WTC11 (cell line): ENCODE data around the gene ALCAM. TPM values are rescaled to one million over a fixed set of nuclear protein-coding genes. Genes with fewer than 3 reads are reported as not detected.

Source experiments
- AR ChIP-seq: fragments of 250-450 bp; sonication (Bioruptor Pico); IDR thresholded peaks from 2 replicates; pipeline ENCODE4 v1.9.0; 2021; ENCODE audit warnings: mild to moderate bottlenecking
- ATF1 ChIP-seq: sonication (generic); formaldehyde crosslinking; IDR thresholded peaks from 2 replicates; pipeline ENCODE4 v1.8.1; 2023; ENCODE audit warnings: mild to moderate bottlenecking, moderate library complexity, missing genetic modification reagents
- ATF3 ChIP-seq: sonication (generic); formaldehyde crosslinking; conservative IDR thresholded peaks from 2 replicates; pipeline ENCODE4 v1.8.1; 2022; ENCODE audit warnings: mild to moderate bottlenecking, missing genetic modification reagents
- EMX1 ChIP-seq: fragments of 250-450 bp; sonication (Bioruptor Pico); IDR thresholded peaks from 2 replicates; pipeline ENCODE4 v1.8.0; 2021; ENCODE audit warnings: mild to moderate bottlenecking
- ESRRA ChIP-seq: sonication (generic); formaldehyde crosslinking; IDR thresholded peaks from 2 replicates; pipeline ENCODE4 v1.8.1; 2022; ENCODE audit warnings: mild to moderate bottlenecking, missing genetic modification reagents, borderline replicate concordance
- GABPB1 ChIP-seq: sonication (generic); formaldehyde crosslinking; IDR thresholded peaks from 2 replicates; pipeline ENCODE4 v1.8.1; 2023; ENCODE audit warnings: mild to moderate bottlenecking, missing genetic modification reagents
- HMGXB4 ChIP-seq: sonication (generic); formaldehyde crosslinking; IDR thresholded peaks from 2 replicates; pipeline ENCODE4 v1.8.1; 2023; ENCODE audit warnings: mild to moderate bottlenecking, moderate library complexity, missing genetic modification reagents
- IRF2 ChIP-seq: sonication (generic); formaldehyde crosslinking; IDR thresholded peaks from 2 replicates; pipeline ENCODE4 v1.8.0; 2022; ENCODE audit warnings: low read depth, missing genetic modification reagents, borderline replicate concordance
- JUN ChIP-seq: sonication (generic); formaldehyde crosslinking; IDR thresholded peaks from 2 replicates; pipeline ENCODE4 v1.8.0; 2023; ENCODE audit warnings: mild to moderate bottlenecking, missing genetic modification reagents
- KAT7 ChIP-seq: sonication (generic); formaldehyde crosslinking; IDR thresholded peaks from 2 replicates; pipeline ENCODE4 v1.8.1; 2023; ENCODE audit warnings: missing genetic modification reagents, mild to moderate bottlenecking, borderline replicate concordance
- MLX ChIP-seq: sonication (generic); formaldehyde crosslinking; IDR thresholded peaks from 2 replicates; pipeline ENCODE4 v1.8.1; 2023; ENCODE audit warnings: mild to moderate bottlenecking, missing genetic modification reagents, moderate library complexity
- NFE2L1 ChIP-seq: sonication (generic); formaldehyde crosslinking; IDR thresholded peaks from 2 replicates; pipeline ENCODE4 v1.8.1; 2023; ENCODE audit warnings: missing genetic modification reagents
- NR1H2 ChIP-seq: sonication (generic); formaldehyde crosslinking; IDR thresholded peaks from 2 replicates; pipeline ENCODE4 v1.9.0; 2021; ENCODE audit warnings: mild to moderate bottlenecking, moderate library complexity, missing genetic modification reagents
- RORB ChIP-seq: fragments of 250-450 bp; sonication (Bioruptor Pico); IDR thresholded peaks from 2 replicates; pipeline ENCODE4 v1.9.0; 2021; ENCODE audit warnings: mild to moderate bottlenecking
- SMAD4 ChIP-seq: sonication (generic); formaldehyde crosslinking; IDR thresholded peaks from 2 replicates; pipeline ENCODE4 v1.8.0; 2022; ENCODE audit warnings: mild to moderate bottlenecking, missing genetic modification reagents
- TEAD1 ChIP-seq: sonication (generic); formaldehyde crosslinking; IDR thresholded peaks from 2 replicates; pipeline ENCODE4 v1.8.0; 2022; ENCODE audit warnings: mild to moderate bottlenecking, missing genetic modification reagents
- TEAD4 ChIP-seq: sonication (generic); formaldehyde crosslinking; IDR thresholded peaks from 2 replicates; pipeline ENCODE4 v1.8.0; 2022; ENCODE audit warnings: mild to moderate bottlenecking, missing genetic modification reagents
- ZBTB21 ChIP-seq: sonication (generic); formaldehyde crosslinking; IDR thresholded peaks from 2 replicates; pipeline ENCODE4 v1.8.1; 2023; ENCODE audit warnings: mild to moderate bottlenecking, missing genetic modification reagents, borderline replicate concordance
- ZNF121 ChIP-seq: sonication (generic); formaldehyde crosslinking; IDR thresholded peaks from 2 replicates; pipeline ENCODE4 v1.8.0; 2023; ENCODE audit warnings: missing genetic modification reagents
- ZNF219 ChIP-seq: sonication (generic); formaldehyde crosslinking; IDR thresholded peaks from 2 replicates; pipeline ENCODE4 v1.8.0; 2023; ENCODE audit warnings: missing genetic modification reagents, mild to moderate bottlenecking, borderline replicate concordance
- ZNF263 ChIP-seq: sonication (generic); formaldehyde crosslinking; IDR thresholded peaks from 2 replicates; pipeline ENCODE4 v1.8.1; 2022; ENCODE audit warnings: low read depth, mild to moderate bottlenecking, moderate library complexity, missing genetic modification reagents
- ZNF281 ChIP-seq: sonication (generic); formaldehyde crosslinking; IDR thresholded peaks from 2 replicates; pipeline ENCODE4 v1.8.0; 2023; ENCODE audit warnings: mild to moderate bottlenecking, missing genetic modification reagents
- ZNF317 ChIP-seq: sonication (generic); formaldehyde crosslinking; IDR thresholded peaks from 2 replicates; pipeline ENCODE4 v1.8.1; 2023; ENCODE audit warnings: low read depth, mild to moderate bottlenecking, moderate library complexity, missing genetic modification reagents, borderline replicate concordance
- ZNF396 ChIP-seq: fragments of 250-450 bp; sonication (Bioruptor Pico); IDR thresholded peaks from 2 replicates; pipeline ENCODE4 v1.8.0; 2021; ENCODE audit warnings: mild to moderate bottlenecking, moderate library complexity, borderline replicate concordance
- total RNA-seq: library from RNA; stranded (reverse); gene quantifications from 3 replicates; pipeline ENCODE4 v1.2.3, GENCODE V29; 2021
- TF ChIP-seq, protein P1 (sequence below): sonication (generic); formaldehyde crosslinking; IDR thresholded peaks from 2 replicates; pipeline ENCODE4 v1.8.0; 2022; ENCODE audit warnings: missing genetic modification reagents

Gene ALCAM
- total RNA-seq, 1 experiment from 2014 or later, result 30.7 TPM

GRCh38 chr3:105367406-105368213 lies 901 bp downstream of the ALCAM start (continued):
- TF ChIP-seq, protein P1, sequence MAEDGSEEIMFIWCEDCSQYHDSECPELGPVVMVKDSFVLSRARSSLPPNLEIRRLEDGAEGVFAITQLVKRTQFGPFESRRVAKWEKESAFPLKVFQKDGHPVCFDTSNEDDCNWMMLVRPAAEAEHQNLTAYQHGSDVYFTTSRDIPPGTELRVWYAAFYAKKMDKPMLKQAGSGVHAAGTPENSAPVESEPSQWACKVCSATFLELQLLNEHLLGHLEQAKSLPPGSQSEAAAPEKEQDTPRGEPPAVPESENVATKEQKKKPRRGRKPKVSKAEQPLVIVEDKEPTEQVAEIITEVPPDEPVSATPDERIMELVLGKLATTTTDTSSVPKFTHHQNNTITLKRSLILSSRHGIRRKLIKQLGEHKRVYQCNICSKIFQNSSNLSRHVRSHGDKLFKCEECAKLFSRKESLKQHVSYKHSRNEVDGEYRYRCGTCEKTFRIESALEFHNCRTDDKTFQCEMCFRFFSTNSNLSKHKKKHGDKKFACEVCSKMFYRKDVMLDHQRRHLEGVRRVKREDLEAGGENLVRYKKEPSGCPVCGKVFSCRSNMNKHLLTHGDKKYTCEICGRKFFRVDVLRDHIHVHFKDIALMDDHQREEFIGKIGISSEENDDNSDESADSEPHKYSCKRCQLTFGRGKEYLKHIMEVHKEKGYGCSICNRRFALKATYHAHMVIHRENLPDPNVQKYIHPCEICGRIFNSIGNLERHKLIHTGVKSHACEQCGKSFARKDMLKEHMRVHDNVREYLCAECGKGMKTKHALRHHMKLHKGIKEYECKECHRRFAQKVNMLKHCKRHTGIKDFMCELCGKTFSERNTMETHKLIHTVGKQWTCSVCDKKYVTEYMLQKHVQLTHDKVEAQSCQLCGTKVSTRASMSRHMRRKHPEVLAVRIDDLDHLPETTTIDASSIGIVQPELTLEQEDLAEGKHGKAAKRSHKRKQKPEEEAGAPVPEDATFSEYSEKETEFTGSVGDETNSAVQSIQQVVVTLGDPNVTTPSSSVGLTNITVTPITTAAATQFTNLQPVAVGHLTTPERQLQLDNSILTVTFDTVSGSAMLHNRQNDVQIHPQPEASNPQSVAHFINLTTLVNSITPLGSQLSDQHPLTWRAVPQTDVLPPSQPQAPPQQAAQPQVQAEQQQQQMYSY, result no peak
- TF ChIP-seq ZNF281 (CRISPR knock-in tag), result no peak
- TF ChIP-seq ESRRA (CRISPR knock-in tag), result peak; percentile 74; the same call in 1 of the 2 replicates
- TF ChIP-seq NR1H2, result no peak
- no peak for TF ChIP-seq RORB (CRISPR knock-in tag)
- TF ChIP-seq EMX1 (CRISPR knock-in tag), result no peak
- 0 out of 2 replicates have a peak, but pooled peaks have one; percentile 13 for TF ChIP-seq ATF1 (CRISPR knock-in tag)
- TF ChIP-seq KAT7, result no peak
- no peak for TF ChIP-seq ZNF396 (CRISPR knock-in tag)
- TF ChIP-seq AR (CRISPR knock-in tag), result no peak
- TF ChIP-seq GABPB1 (CRISPR knock-in tag), result no peak
- peak; percentile 39; the same call in 1 of the 2 replicates for TF ChIP-seq ZNF263 (CRISPR knock-in tag)
- peak; percentile 60; the same call in 1 of the 2 replicates for TF ChIP-seq JUN (CRISPR knock-in tag)
- TF ChIP-seq ZNF317 (CRISPR knock-in tag), result no peak
- no peak for TF ChIP-seq ZNF121 (CRISPR knock-in tag)
- no peak for TF ChIP-seq MLX (CRISPR knock-in tag)
- TF ChIP-seq TEAD1 (CRISPR knock-in tag), result peak; percentile 83
- no peak for TF ChIP-seq ZBTB21 (CRISPR knock-in tag)
- 0 out of 2 replicates have a peak, but pooled peaks have one; percentile 26 for TF ChIP-seq ZNF219 (CRISPR knock-in tag)
- TF ChIP-seq TEAD4, result no peak
- 0 out of 2 replicates have a peak, but pooled peaks have one; percentile 29 for TF ChIP-seq NFE2L1 (CRISPR knock-in tag)
- peak; percentile 68; the same call in 1 of the 2 replicates for TF ChIP-seq HMGXB4
- TF ChIP-seq SMAD4 (CRISPR knock-in tag), result no peak
- TF ChIP-seq IRF2 (CRISPR knock-in tag), result no peak
- no peak for TF ChIP-seq ATF3 (CRISPR knock-in tag)
